Ishikawa (cell line): ENCODE measurements around the gene PCDHB6.

ENCODE experiments used
- CREB1 ChIP-seq: IDR thresholded peaks from 2 replicates; pipeline ENCODE4 v1.6.1; 2012; ENCODE audit warnings: low read depth
- EP300 ChIP-seq: IDR thresholded peaks from 2 replicates; pipeline ENCODE4 v1.6.1; 2012; ENCODE audit warnings: borderline replicate concordance
- TAF1 ChIP-seq: IDR thresholded peaks from 2 replicates; pipeline ENCODE4 v1.6.1; 2012; ENCODE audit warnings: low read depth, mild to moderate bottlenecking

GRCh38 chr5:141100243-141100805, 49.5 kb upstream of the PCDHB6 start, which contains the start of gene PCDHB3:
- TF ChIP-seq CREB1 (no peak), TAF1 (no peak), EP300 (no peak)
